Measurements from ENCODE around the gene KCNIP1. TPM values are rescaled to one million over a fixed set of nuclear protein-coding genes. Genes with fewer than 3 reads are reported as not detected.

KCNIP1 gene
- polyA plus RNA-seq, 3 donors = not detected

DNA sequence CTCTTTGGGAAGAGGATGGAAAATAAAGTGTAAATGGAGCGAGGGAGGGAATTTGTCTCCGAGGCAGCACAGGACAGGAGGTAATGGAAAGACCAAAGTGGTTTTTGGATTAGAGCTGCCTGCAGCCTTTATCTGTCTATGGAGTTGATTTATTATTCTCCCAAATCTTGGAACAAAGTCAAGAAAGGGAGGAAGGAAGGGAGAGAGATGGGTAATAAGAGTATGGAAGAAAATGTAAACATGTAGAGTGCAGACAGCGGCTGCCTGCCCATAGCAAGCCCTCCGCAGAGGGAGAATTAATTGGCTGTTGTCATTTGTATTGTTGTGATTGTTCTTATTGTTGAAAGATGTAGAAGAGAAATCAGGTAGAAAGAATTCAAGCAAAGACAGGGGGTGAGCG is 15.7 kb downstream of the KCNIP1 start:
- 94% methylated on average over 4 of the region's 5 CpGs for WGBS (ENCODE audit: insufficient coverage)
- Mint-ChIP-seq H3K4me3 (no peak overlapping the region), H3K27ac (no peak overlapping the region), H3K36me3 (no peaks in the 10 kb centered on the region), H3K27me3 (ENCODE audit: low read depth in 3 of 3) (peaks cover 0 to 5% (median 4%) of the 10 kb centered on the region in 3 donors), H3K9me3 (peaks cover 0 to 3% (median 0%) of the 10 kb centered on the region in 7 donors), H3K4me1 (peaks cover 16% of the 10 kb centered on the region)
- H3K27ac ChIP-seq (ENCODE audit: low read depth in 1 of 2, low read length in 2 of 2) = no peak overlapping the region
- no peak overlapping the region for H3K9ac ChIP-seq (ENCODE audit: insufficient read depth, low read length, poor library complexity, severe bottlenecking)
- no peak overlapping the region for H2AFZ ChIP-seq (ENCODE audit: insufficient read depth, low read depth, low read length, poor library complexity, severe bottlenecking)
- H3K27me3 ChIP-seq (ENCODE audit: control insufficient read depth in 2 of 2, insufficient read depth in 2 of 2, low read length in 2 of 2) = no peaks in the 10 kb centered on the region
- no peaks in the 10 kb centered on the region for H3K9me3 ChIP-seq (replicated peaks in 1 of 2; ENCODE audit: control insufficient read depth in 1 of 2, insufficient read depth in 1 of 2, low read length in 2 of 2)
- no peaks in the 10 kb centered on the region for H4K20me1 ChIP-seq (ENCODE audit: insufficient read depth, low read length)
- H3K4me1 ChIP-seq (ENCODE audit: control insufficient read depth in 1 of 2, insufficient read depth in 2 of 2, low read length in 2 of 2) = peaks cover 8% of the 10 kb centered on the region in 2 donors
- no peaks in the 10 kb centered on the region for H3K79me2 ChIP-seq (ENCODE audit: insufficient read depth, low read length)
- no peak overlapping the region for H3K4me3 ChIP-seq (replicated peaks in 1 of 3; ENCODE audit: low read depth in 2 of 3, low read length in 3 of 3)
- TF ChIP-seq, protein P1, sequence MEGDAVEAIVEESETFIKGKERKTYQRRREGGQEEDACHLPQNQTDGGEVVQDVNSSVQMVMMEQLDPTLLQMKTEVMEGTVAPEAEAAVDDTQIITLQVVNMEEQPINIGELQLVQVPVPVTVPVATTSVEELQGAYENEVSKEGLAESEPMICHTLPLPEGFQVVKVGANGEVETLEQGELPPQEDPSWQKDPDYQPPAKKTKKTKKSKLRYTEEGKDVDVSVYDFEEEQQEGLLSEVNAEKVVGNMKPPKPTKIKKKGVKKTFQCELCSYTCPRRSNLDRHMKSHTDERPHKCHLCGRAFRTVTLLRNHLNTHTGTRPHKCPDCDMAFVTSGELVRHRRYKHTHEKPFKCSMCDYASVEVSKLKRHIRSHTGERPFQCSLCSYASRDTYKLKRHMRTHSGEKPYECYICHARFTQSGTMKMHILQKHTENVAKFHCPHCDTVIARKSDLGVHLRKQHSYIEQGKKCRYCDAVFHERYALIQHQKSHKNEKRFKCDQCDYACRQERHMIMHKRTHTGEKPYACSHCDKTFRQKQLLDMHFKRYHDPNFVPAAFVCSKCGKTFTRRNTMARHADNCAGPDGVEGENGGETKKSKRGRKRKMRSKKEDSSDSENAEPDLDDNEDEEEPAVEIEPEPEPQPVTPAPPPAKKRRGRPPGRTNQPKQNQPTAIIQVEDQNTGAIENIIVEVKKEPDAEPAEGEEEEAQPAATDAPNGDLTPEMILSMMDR (IDR thresholded peaks at IDR 0.05) = no peak
- intact Hi-C loops (cut with micrococcal nuclease) = no loop called here
- no peak for DNase-seq
- H3K4me2 ChIP-seq (replicated peaks; ENCODE audit: extremely low read depth, low read length, poor library complexity, severe bottlenecking) = no peak overlapping the region
- no peaks in the 10 kb centered on the region for H3K36me3 ChIP-seq (replicated peaks in 1 of 2; ENCODE audit: control insufficient read depth in 1 of 2, insufficient read depth in 2 of 2, low read length in 2 of 2)

DNA sequence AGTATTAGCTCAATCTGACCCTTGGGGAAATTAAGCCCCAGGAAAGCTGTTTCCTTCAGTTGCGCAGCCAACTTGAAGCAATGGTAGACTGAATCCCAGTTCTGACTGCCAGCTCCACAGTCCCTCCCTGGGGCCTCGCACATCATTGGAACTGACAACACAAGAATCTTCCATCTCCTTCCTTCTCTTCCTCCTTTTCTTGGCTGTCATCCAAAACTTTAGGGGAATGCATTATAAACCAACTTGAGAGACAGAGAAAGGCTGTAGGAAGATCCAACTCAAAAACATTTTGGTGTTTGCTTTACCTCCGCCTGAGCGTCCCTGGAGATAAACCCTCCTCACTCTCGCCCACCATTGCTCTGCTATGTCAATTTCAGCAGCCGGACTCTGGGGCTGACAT is 16.6 kb downstream of the KCNIP1 start:
- TF ChIP-seq, protein P1 (IDR thresholded peaks at IDR 0.05) = no peak
- Histone ChIP-seq H3K9ac (ENCODE audit: insufficient read depth, low read length, poor library complexity, severe bottlenecking) (no peak overlapping the region), H3K79me2 (ENCODE audit: insufficient read depth, low read length) (no peaks in the 10 kb centered on the region), H3K9me3 (replicated peaks in 1 of 2; ENCODE audit: control insufficient read depth in 1 of 2, insufficient read depth in 1 of 2, low read length in 2 of 2) (no peaks in the 10 kb centered on the region), H3K27me3 (ENCODE audit: control insufficient read depth in 2 of 2, insufficient read depth in 2 of 2, low read length in 2 of 2) (no peaks in the 10 kb centered on the region), H3K4me3 (replicated peaks in 1 of 3; ENCODE audit: low read depth in 2 of 3, low read length in 3 of 3) (no peak overlapping the region), H3K36me3 (replicated peaks in 1 of 2; ENCODE audit: control insufficient read depth in 1 of 2, insufficient read depth in 2 of 2, low read length in 2 of 2) (no peaks in the 10 kb centered on the region), H3K4me2 (replicated peaks; ENCODE audit: extremely low read depth, low read length, poor library complexity, severe bottlenecking) (no peak overlapping the region), H3K4me1 (ENCODE audit: control insufficient read depth in 1 of 2, insufficient read depth in 2 of 2, low read length in 2 of 2) (peaks cover 8% of the 10 kb centered on the region in 2 donors), H3K27ac (ENCODE audit: low read depth in 1 of 2, low read length in 2 of 2) (no peak overlapping the region), H4K20me1 (ENCODE audit: insufficient read depth, low read length) (no peaks in the 10 kb centered on the region), H2AFZ (ENCODE audit: insufficient read depth, low read depth, low read length, poor library complexity, severe bottlenecking) (no peak overlapping the region)
- WGBS (ENCODE audit: insufficient coverage) = 97% methylated on average over 5 of the region's 6 CpGs
- intact Hi-C loops (cut with micrococcal nuclease) = no loop called here
- Mint-ChIP-seq H3K36me3 (no peaks in the 10 kb centered on the region), H3K4me1 (peaks cover 16% of the 10 kb centered on the region), H3K27me3 (ENCODE audit: low read depth in 3 of 3) (peaks cover 0 to 5% (median 4%) of the 10 kb centered on the region in 3 donors), H3K27ac (no peak overlapping the region), H3K4me3 (no peak overlapping the region), H3K9me3 (peaks cover 0 to 3% (median 0%) of the 10 kb centered on the region in 7 donors)
- DNase-seq = no peak
